K562 (cell line): Measurements from ENCODE around the gene CNPY3. TPM values are rescaled to one million over a fixed set of nuclear protein-coding genes. Genes with fewer than 3 reads are reported as not detected.
A peak's percentile ranks its signal among the peaks of the same experiment; 100 is the strongest.

Experiments
- ARNT ChIP-seq, 2 experiments: fragments of 450-650 bp; IDR thresholded peaks; 2 replicates each; pipeline ENCODE4 v1.6.1; 2016; ENCODE audit warnings: mild to moderate bottlenecking in 1 of 2
- BDP1 ChIP-seq: IDR thresholded peaks from 3 replicates; pipeline ENCODE4 v1.6.1; 2011; ENCODE audit not compliant: insufficient read length, insufficient read depth
- BHLHE40 ChIP-seq: IDR thresholded peaks from 2 replicates; pipeline ENCODE4 v1.6.1; 2011; ENCODE audit warnings: low read length, improper control_type of control experiment
- CCNT2 ChIP-seq: IDR thresholded peaks from 2 replicates; pipeline ENCODE4 v1.6.1; 2011; ENCODE audit warnings: borderline replicate concordance, low read depth, mild to moderate bottlenecking, moderate library complexity, mixed read lengths, low read length; ENCODE audit not compliant: insufficient read length; ENCODE audit errors: extremely low read depth
- CREM ChIP-seq: IDR thresholded peaks from 2 replicates; pipeline ENCODE4 v1.6.1; 2014; ENCODE audit warnings: antibody characterized with exemption, low read depth
- DPF2 ChIP-seq: fragments of 450-650 bp; IDR thresholded peaks from 2 replicates; pipeline ENCODE4 v1.6.1; 2016
- ETS1 ChIP-seq: conservative IDR thresholded peaks from 2 replicates; pipeline ENCODE4 v1.6.1; 2011; ENCODE audit warnings: low read depth, mild to moderate bottlenecking, low read length; ENCODE audit not compliant: control insufficient read depth
- FUS ChIP-seq: fragments of 200-400 bp; formaldehyde crosslinking; optimal IDR thresholded peaks from 2 replicates; pipeline ENCODE3; 2017; ENCODE audit warnings: low read depth, low read length
- HINFP ChIP-seq: fragments of 450-650 bp; conservative IDR thresholded peaks from 2 replicates; pipeline ENCODE4 v1.6.1; 2016; ENCODE audit warnings: missing genetic modification characterization, low read depth, mild to moderate bottlenecking, control low read depth, missing compliant biosample characterization
- MXI1 ChIP-seq: IDR thresholded peaks from 2 replicates; pipeline ENCODE4 v1.6.1; 2011; ENCODE audit warnings: low read depth, mild to moderate bottlenecking, improper control_type of control experiment, low read length
- MYNN ChIP-seq, 2 experiments: sonication (generic); formaldehyde crosslinking in 1 of 2; IDR thresholded peaks; 2 replicates each; pipeline versions ENCODE4 v1.5.0 to v1.6.1; 2016 to 2020; ENCODE audit warnings: antibody characterized with exemption in 1 of 2, missing genetic modification reagents in 1 of 2
- SAFB ChIP-seq: fragments of 200-400 bp; formaldehyde crosslinking; IDR thresholded peaks from 2 replicates; pipeline ENCODE4 v1.6.1; 2017; ENCODE audit warnings: low read depth, low read length, borderline replicate concordance
- TEAD1 ChIP-seq, 2 experiments: fragments of 450-650 bp in 1 of 2; sonication (generic) in 1 of 2; formaldehyde crosslinking; IDR thresholded peaks; 2 replicates each; pipeline versions ENCODE4 v1.4.0 to v1.8.0; 2020 to 2022; ENCODE audit warnings: mild to moderate bottlenecking in 2 of 2, missing genetic modification reagents in 1 of 2
- TSC22D4 ChIP-seq: fragments of 450-650 bp; IDR thresholded peaks from 2 replicates; pipeline ENCODE4 v1.6.1; 2016; ENCODE audit warnings: missing genetic modification characterization, missing biosample characterization, control low read depth
- VEZF1 ChIP-seq: fragments of 200-800 bp; sonication (Bioruptor generic); IDR thresholded peaks from 2 replicates; pipeline ENCODE4 v1.6.1; 2017; ENCODE audit warnings: missing genetic modification characterization, missing compliant biosample characterization
- ZBTB7A ChIP-seq: IDR thresholded peaks from 2 replicates; pipeline ENCODE4 v1.6.1; 2011; ENCODE audit warnings: low read depth, mild to moderate bottlenecking, low read length, moderate library complexity, borderline replicate concordance; ENCODE audit not compliant: control insufficient read depth
- ZNF512 ChIP-seq: IDR thresholded peaks from 2 replicates; pipeline ENCODE4 v1.6.1; 2016; ENCODE audit warnings: missing genetic modification characterization, missing compliant biosample characterization
- ZNF740 ChIP-seq, 3 experiments: fragments of 200-800 bp in 1 of 3; sonication (Bioruptor generic) in 1 of 3; sonication (generic) in 1 of 3; formaldehyde crosslinking in 1 of 3; IDR thresholded peaks; 2 replicates each; pipeline versions ENCODE4 v1.6.1 to v1.8.0; 2016 to 2022; ENCODE audit warnings: mild to moderate bottlenecking in 2 of 3, missing compliant biosample characterization in 2 of 3, missing genetic modification characterization in 2 of 3, missing genetic modification reagents in 1 of 3
- ZNF830 ChIP-seq: fragments of 250-450 bp; sonication (Bioruptor Pico); IDR thresholded peaks from 2 replicates; pipeline ENCODE4 v1.5.0; 2021; ENCODE audit warnings: mild to moderate bottlenecking
- polyA plus RNA-seq, 8 experiments: library from polyadenylated mRNA; depleted of rRNA in 4 of 8; stranded (reverse) in 5 of 8; unstranded in 3 of 8; fragments of >200 nt; fragmentation: Nextera tagmentation in 2 of 8; fragmentation: Illumina TruSeq in 1 of 8; extraction: Ambion mirVana in 2 of 8; extraction: Trizol in 1 of 8; gene quantifications; 2 replicates each; pipeline versions ENCODE4 v1.2.1 to v1.2.3, GENCODE V29; 2011 to 2014; ENCODE audit warnings: inconsistent platforms in 1 of 8, missing spikeins in 1 of 8
- total RNA-seq, 7 experiments: library from RNA; depleted of rRNA in 6 of 7; stranded (reverse); fragments of >200 nt in 6 of 7; fragmentation: Illumina TruSeq in 2 of 7; extraction: Trizol in 2 of 7; gene quantifications; 2 replicates each; pipeline versions ENCODE4 v1.2.1 to v1.2.3, GENCODE V29; 2011 to 2021; ENCODE audit warnings: low replicate concordance in 1 of 7

CNPY3 gene
- total and polyA plus RNA-seq, 9 of the 15 experiments (the other 6 are each of a cell fraction or from before 2014, with no cell fraction given), result 2.4 to 37.4 (median 21.2) TPM

- TF ChIP-seq FUS, result no peak
- peak; percentile 13; the same call in 1 of the 2 replicates for TF ChIP-seq BHLHE40
- no peak for TF ChIP-seq ZNF512 (tag)
- TF ChIP-seq VEZF1 (CRISPR knock-in tag), result peak; percentile 50; the same call in 1 of the 2 replicates
- TF ChIP-seq DPF2, result 0 out of 2 replicates have a peak, but pooled peaks have one; percentile 40
- TF ChIP-seq TEAD1 (CRISPR knock-in tag; IDR thresholded peaks at IDR 0.05), result no peak
- no peak for TF ChIP-seq BDP1
- no peak for TF ChIP-seq ZNF830 (CRISPR knock-in tag)
- peak; percentile 60; the same call in 1 of the 2 replicates for TF ChIP-seq MYNN (IDR thresholded peaks at IDR 0.05)
- no peak for TF ChIP-seq MYNN (CRISPR knock-in tag; IDR thresholded peaks at IDR 0.05)
- no peak for TF ChIP-seq HINFP (tag)
- no peak for TF ChIP-seq ETS1
- no peak for TF ChIP-seq ARNT (IDR thresholded peaks at IDR 0.05)
- no peak for TF ChIP-seq CCNT2
- TF ChIP-seq CREM, result peak; percentile 37
- no peak for TF ChIP-seq SAFB
- peak; percentile 32; the same call in 1 of the 2 replicates for TF ChIP-seq ZBTB7A
- TF ChIP-seq MXI1, result no peak
- TF ChIP-seq ZNF740 (CRISPR knock-in tag; IDR thresholded peaks at IDR 0.05), result no peak
- TF ChIP-seq ZNF740 (tag; IDR thresholded peaks at IDR 0.05), result no peak
- TF ChIP-seq TSC22D4 (tag), result no peak
These were observed 58.5 kb downstream of the CNPY3 start (continued) for GRCh38 chr6:42987533-42988451.
